ENCODE measurements around the gene ADORA1.
A peak's percentile ranks its signal among the peaks of the same experiment; 100 is the strongest.

ADORA1 gene

GRCh38 chr1:203093754-203094410, 33.6 kb upstream of the ADORA1 start:
- no peak for DNase-seq (ENCODE audit: extremely low read depth in 1 of 2, low read depth in 1 of 2)

DNA sequence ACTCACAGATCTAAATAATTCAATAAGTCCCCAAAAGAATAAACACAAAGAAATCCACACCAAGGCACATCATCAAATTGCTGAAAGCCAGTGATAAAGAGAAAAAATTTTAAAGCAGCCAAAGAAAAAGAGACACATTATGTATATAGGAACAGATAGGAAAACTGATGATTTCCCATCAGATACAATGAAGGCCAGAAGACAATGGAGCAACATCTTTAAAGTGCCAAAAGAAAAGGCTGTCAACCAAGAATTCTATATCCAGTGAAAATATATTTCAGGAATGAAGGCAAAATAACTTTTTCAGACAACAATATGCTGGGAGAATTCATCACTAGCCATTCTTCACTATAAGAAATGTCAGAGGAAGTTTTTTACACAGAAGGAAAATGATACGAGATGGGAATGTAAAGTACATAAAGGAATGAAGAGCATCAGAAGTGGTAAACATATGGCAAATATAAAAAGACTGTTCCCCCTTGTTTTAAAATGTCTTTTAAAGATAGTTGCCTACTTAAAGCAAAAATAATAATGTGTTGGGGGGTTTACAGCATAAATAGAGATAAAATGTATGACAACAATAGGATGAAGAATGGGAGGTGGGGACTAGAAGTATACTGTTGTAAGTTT, 32.4 kb upstream of the ADORA1 start:
- DNase-seq (ENCODE audit: extremely low read depth in 1 of 2, low read depth in 1 of 2), result no peak

DNA sequence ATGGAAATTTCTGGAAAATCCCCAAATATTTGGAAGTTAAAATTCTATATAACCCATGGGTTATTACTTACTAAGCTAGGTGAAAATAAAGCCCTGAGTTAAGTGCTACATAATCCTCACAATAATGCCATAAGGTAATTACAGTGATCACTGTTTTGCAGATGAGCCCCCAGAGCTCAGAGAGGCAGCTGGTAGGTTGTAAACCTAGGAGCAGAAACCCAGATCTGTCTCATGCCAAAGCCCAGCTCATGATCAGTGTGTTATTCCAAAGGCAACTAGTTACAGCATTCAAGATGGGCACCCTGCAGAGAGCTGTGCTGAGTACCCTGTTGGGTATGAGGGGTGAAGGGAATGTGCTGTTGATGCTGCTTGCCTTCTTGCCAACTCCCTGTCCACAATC, 31.0 kb upstream of the ADORA1 start:
- DNase-seq (ENCODE audit: extremely low read depth in 1 of 2, low read depth in 1 of 2), result no peak

DNA sequence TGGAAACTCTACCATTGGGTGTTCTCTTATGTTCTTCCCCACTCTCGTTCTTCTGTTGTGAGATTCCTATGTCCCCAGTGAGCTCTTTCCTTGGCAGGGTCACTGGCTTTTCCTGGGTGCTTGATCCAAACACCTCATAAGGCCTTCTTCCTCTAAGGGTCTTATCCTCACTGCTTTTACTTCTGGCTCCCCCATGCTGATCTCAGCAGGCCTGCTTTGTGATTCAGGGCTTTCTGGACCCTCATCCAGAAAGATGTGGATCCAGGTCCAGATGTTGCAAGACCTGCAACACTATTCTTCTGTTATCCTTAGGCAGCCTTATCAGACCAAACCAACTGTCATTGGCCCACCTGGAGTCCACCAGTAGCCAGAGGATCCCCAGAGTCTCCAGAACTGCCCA, 30.5 kb upstream of the ADORA1 start:
- DNase-seq (ENCODE audit: extremely low read depth in 1 of 2, low read depth in 1 of 2), result no peak

DNA sequence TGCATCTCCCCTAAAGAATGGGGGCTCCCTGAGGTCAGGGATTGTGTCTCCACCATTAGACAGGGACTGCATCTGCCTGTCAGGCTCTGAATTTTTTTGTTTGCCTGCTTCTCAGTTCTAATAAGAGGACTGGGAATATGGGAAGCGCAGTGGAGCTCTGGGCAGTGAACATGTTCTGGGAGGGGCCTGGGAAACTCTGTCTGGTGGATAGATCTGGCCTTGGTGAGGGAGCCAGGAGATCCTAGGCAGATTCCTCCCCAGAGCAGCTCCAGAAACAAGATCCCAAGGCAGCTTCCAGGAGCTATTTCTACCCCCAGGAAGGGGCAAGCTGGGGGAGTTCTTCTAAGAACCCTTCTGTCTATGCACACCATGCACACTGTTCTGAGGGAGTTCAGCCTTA, 29.1 kb upstream of the ADORA1 start:
- no peak for DNase-seq (ENCODE audit: extremely low read depth in 1 of 2, low read depth in 1 of 2)

- no peak for DNase-seq (ENCODE audit: extremely low read depth in 1 of 2, low read depth in 1 of 2)
These were observed 28.5 kb upstream of the ADORA1 start for GRCh38 chr1:203098914-203099520.

DNA sequence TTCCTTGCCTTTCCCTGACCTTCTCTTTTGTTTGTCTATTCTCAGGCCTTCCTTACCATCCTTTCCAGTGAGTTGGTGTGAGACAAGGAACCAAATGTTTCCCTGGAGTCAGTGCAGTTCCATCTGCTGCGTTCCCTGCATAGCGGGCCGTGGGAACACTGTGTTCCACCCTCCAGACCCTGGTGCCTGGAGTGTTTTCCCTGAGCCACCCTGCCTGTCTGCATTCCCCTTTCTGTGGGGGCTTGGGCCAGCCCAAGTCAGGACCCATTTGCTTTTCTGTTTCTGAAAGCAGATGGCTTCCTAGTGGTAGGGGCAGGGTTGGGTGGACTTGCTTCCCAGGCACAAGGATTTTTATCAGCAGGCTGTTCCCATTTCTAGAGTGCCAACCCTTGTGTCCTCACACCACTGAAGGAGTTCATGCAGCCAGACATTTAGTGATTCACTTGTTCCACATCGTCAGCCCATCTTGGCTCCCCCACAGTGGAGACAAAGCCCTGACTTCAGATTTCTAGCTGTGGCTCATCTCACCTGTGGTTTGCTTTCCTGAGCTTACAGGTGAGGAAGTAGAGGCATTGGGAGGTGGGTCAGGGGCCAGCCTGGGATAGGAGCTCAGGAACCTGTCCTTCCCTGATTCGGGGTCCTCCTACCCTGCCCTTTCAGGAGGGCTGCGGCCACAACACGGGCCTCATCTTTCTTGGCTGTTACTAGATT, 27.6 kb upstream of the ADORA1 start:
- DNase-seq (ENCODE audit: extremely low read depth in 1 of 2, low read depth in 1 of 2), result no peak

GRCh38 chr1:203100516-203100869, 27.0 kb upstream of the ADORA1 start:
- DNase-seq (ENCODE audit: extremely low read depth in 1 of 2, low read depth in 1 of 2), result no peak

DNA sequence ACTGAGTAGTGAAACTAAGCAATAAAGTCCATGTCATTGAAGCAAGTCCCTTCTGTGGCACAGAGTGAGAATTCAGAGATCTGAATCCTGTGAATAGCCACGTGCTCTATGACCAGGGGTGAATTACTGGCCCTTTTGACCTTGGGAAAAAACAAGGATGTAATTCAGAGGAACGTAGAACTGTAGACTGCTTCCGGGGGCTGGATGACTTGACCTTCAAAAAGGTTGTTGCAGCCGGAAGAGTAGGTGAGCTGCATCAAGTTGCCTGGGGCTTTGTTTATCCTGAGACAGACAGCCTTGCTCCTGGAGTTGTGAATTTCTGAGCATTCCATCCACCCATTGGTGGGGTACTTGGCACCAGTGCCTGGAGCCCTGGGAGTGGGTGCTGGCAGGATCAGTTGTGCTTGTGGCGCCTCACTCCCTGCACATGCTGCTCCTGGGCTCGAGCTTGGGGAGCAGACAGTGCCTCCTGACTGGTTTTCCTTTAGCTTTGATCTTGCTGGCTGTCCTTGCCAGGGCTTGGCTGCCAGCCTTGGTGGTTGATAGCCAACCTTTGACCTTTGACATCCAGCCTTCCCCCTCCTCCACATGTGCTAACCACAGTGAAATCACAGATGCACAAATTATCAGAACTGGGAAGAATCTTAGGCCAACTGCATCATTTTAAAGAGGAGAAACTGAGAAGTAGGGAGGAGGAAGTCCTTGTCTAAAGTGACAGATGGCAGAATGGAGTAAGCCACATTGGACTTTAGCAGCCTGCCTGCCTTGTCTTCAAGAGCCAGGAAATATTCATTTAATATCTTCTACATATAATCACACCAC, 25.5 kb upstream of the ADORA1 start:
- no peak for DNase-seq (ENCODE audit: extremely low read depth in 1 of 2, low read depth in 1 of 2)

DNA sequence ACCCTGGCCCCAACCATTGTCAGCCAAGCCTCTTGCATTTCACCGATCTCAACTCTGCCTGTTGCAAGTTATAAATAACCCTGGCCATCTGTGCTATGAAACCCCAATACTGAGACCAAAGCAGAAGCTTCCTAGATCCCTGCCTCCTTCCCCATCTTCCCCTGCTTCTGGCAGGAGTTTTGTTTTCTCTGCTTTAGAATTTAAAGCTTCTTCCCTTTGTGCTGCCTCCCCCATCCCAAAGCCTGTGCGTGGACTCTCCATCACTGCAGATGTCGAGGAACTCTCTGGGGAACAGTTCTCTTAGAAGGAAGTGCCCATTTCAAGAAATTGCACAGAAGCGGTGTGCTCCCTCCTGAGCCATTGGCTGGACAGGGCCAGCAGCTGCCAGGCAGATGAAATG, 24.3 kb upstream of the ADORA1 start:
- no peak for DNase-seq (ENCODE audit: extremely low read depth in 1 of 2, low read depth in 1 of 2)

DNA sequence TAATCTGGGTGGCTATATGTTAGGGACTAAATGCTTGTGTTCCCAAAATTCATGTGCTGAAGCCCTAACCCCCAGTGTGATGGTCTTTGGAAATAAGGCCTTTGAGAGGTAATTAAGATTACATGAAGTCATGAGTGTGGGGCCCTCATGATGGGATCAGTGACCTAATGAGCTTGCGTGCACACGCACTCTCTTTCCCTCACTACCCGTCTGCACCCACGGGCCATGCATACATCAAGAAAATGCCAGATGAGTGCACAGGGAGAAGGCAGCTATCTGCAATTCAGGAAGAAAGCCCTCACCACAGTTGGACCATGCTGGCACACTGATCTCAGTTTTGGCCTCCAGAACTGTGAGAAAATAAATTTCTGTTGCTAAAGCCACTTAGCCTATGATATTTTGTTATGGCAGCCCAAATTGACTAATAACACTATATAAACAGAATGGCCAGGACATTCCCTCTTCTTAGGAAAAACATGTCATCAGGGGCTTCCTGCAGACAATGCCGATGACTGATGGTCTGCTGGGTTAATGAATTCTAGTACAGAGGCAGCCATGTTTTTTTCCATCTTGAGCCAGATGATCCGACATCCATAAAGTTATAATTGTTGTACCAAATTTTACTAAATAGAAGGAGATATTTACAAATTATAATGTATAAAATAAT, 23.6 kb upstream of the ADORA1 start:
- no peak for DNase-seq (ENCODE audit: extremely low read depth in 1 of 2, low read depth in 1 of 2)

- DNase-seq (ENCODE audit: extremely low read depth in 1 of 2, low read depth in 1 of 2), result no peak
These were observed 22.6 kb upstream of the ADORA1 start for GRCh38 chr1:203104789-203105390.

DNA sequence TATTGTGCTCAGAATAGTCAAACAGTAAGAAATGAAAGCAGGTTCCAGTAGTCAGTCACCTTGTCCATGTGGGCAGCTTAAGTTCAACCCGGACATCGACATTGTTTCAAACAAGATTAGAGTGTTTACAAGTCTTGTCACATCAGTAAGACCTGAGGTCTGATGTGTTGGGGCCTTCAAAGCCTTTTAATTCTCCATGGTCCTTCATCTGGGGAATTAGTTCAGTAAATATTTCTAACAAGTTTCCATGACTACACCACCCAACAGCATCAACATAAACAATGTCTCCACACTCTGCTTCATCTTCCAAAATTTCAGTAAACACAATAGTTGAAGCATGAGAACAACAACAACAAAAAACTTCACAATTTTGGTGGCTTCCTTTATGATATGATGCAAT, 15.1 kb upstream of the ADORA1 start:
- DNase-seq (ENCODE audit: extremely low read depth in 1 of 2, low read depth in 1 of 2), result no peak

DNA sequence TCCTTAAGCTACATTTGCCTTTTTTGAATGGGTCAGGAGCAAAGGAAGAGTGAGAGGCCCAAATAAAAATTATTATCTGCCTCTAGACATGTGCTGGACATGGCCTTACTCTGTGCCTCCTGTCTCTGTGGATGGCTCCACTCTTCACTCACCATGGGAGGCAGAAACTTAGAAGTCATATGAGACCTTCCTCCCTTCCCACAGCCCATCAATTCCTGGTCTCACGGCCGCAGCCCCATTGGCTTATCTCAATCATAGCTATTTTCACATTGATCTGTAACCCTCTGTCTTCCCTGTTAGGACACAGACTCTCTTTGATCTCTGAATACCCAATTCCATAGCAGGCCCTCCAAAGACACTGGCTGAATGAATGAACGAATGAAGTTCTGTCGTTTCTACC, 14.2 kb upstream of the ADORA1 start:
- DNase-seq (ENCODE audit: extremely low read depth in 1 of 2, low read depth in 1 of 2), result no peak

- DNase-seq (ENCODE audit: extremely low read depth in 1 of 2, low read depth in 1 of 2), result no peak
These were observed 13.3 kb upstream of the ADORA1 start for GRCh38 chr1:203114202-203114601.

DNA sequence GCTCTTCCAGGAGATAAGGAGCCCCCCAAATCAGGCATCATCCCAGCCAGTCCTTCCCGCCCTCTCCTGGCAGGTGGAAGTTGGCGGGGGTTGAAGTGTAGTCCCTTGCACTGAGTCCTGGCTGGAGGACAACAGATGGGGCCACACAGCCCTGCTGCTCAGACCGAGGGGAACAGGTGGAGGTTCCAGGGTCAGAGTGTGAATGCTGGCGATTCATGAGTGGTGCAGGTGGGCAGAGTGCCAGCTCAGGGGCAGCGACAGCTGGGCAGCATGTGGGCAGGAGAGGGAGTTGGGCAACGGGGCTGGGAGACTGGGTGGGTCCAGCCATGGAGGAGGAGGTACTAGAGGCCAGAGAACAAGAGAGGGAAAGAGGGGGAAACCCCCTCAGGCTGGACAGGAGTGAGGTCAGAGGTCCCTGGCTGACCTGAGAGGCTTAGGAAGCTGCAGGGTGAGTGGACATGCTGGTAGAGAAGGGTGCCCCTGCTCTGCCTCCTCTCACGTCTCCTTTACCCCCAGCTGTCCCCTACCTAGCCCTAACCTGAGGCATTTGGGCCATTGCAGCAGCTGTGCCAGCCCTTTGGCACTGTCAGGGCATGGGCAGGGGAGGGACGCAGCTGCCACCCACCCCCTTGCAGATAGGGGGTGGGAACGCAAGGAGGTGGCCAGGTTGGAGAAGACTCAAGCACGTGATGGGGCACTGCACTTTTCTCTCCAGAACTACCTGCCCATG, 11.3 kb upstream of the ADORA1 start:
- no peak for DNase-seq (ENCODE audit: extremely low read depth in 1 of 2, low read depth in 1 of 2)

DNA sequence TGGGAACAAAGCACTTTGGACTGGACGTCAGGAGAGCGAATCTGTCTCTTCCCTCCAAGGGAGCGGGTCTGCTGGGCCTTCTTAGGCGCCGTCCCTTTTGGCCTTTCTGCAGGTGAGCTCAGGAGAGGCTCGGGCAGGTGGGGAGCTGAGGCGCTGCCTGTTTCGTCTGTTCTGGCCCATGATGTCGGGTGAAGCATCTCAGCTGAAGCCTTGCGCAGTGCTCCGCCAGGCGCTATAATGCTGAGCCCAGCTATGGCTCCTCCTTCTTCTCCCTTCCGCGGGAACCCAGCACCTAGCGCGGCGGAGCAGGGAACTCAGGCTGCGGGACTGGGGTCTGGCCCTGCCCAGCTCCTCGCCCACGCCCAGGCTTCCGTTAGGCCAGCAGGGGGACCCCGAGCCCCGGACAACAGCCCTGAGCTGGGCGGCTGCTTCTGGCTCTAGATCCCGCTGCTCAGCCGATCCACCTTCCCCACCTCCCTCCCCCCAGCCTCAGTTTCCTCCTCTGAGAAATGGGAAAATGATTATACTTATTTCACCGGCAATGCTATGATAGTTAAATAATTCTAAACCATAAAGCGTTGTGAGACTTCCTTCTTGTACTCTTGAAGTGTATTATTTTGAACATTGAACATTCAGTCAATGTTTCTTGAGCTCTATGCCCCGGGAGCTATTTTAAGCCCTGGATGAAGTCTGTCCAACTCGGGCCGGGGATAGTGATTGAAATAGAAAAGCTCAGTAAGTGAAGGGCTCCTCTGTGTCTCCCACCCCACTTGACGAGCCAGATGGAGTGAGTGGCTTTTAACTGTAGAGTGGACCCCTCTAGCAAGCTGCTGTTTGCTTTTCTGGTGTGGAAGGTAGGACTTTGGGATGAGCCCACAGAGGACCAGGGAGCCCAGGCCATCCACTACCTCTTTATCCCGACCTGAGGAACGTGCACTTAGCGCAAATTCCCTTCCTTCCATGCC, 9.6 kb upstream of the ADORA1 start:
- DNase-seq (ENCODE audit: extremely low read depth in 1 of 2, low read depth in 1 of 2), result peak; percentile 14 to 15
